HepG2 (cell line): ENCODE data around the gene PCIF1. TPM values are rescaled to one million over a fixed set of nuclear protein-coding genes. Genes with fewer than 3 reads are reported as not detected.

Experiments used
- ARID2 ChIP-seq: sonication (generic); formaldehyde crosslinking; IDR thresholded peaks from 2 replicates; pipeline ENCODE4 v1.8.1; 2022; ENCODE audit warnings: mild to moderate bottlenecking, missing genetic modification reagents, borderline replicate concordance
- BRD4 ChIP-seq: sonication (generic); formaldehyde crosslinking; IDR thresholded peaks from 2 replicates; pipeline ENCODE4 v1.4.0; 2020; ENCODE audit warnings: missing genetic modification reagents
- CERS6 ChIP-seq: sonication (generic); formaldehyde crosslinking; IDR thresholded peaks from 2 replicates; pipeline ENCODE4 v1.5.0; 2020; ENCODE audit warnings: missing genetic modification reagents
- CSRNP1 ChIP-seq: sonication (generic); formaldehyde crosslinking; IDR thresholded peaks from 2 replicates; pipeline ENCODE4 v1.8.1; 2023; ENCODE audit warnings: mild to moderate bottlenecking, missing genetic modification reagents
- ELF4 ChIP-seq: sonication (generic); formaldehyde crosslinking; IDR thresholded peaks from 2 replicates; pipeline ENCODE4 v1.5.0; 2020; ENCODE audit warnings: missing genetic modification reagents, mild to moderate bottlenecking, moderate library complexity, borderline replicate concordance
- FOXO4 ChIP-seq: sonication (generic); formaldehyde crosslinking; conservative IDR thresholded peaks from 2 replicates; pipeline ENCODE4 v1.8.1; 2023; ENCODE audit warnings: missing genetic modification reagents
- HNRNPUL1 ChIP-seq: fragments of 200-400 bp; formaldehyde crosslinking; IDR thresholded peaks from 2 replicates; pipeline ENCODE4 v1.6.1; 2017; ENCODE audit warnings: low read depth, mild to moderate bottlenecking, low read length, moderate library complexity
- KLF6 ChIP-seq: IDR thresholded peaks from 2 replicates; pipeline ENCODE4 v1.8.0; 2016; ENCODE audit warnings: missing biosample characterization, missing genetic modification reagents
- MEIS1 ChIP-seq: sonication (generic); formaldehyde crosslinking; IDR thresholded peaks from 2 replicates; pipeline ENCODE4 v1.9.0; 2021; ENCODE audit warnings: mild to moderate bottlenecking, missing genetic modification reagents, moderate library complexity, borderline replicate concordance
- MXI1 ChIP-seq: IDR thresholded peaks from 3 replicates; pipeline ENCODE4 v1.6.1; 2012; ENCODE audit warnings: low read depth, low read length, inconsistent platforms, borderline replicate concordance
- NFIC ChIP-seq: IDR thresholded peaks from 2 replicates; pipeline ENCODE4 v1.6.1; 2012; ENCODE audit warnings: mild to moderate bottlenecking, low read length, inconsistent platforms
- NPAS2 ChIP-seq: sonication (generic); formaldehyde crosslinking; IDR thresholded peaks from 2 replicates; pipeline ENCODE4 v1.8.0; 2022; ENCODE audit warnings: mild to moderate bottlenecking, missing genetic modification reagents, borderline replicate concordance
- RBM22 ChIP-seq: fragments of 200-400 bp; formaldehyde crosslinking; optimal IDR thresholded peaks from 2 replicates; pipeline ENCODE3; 2017; ENCODE audit warnings: mild to moderate bottlenecking, low read length, moderate library complexity
- SUZ12 ChIP-seq: fragments of 150-350 bp; IDR thresholded peaks from 2 replicates; pipeline ENCODE4 v1.6.1; 2014; ENCODE audit warnings: low read depth, low read length
- TBP ChIP-seq: sonication (generic); formaldehyde crosslinking; IDR thresholded peaks from 2 replicates; pipeline ENCODE4 v1.5.0; 2020; ENCODE audit warnings: missing genetic modification reagents
- TRAFD1 ChIP-seq: sonication (generic); formaldehyde crosslinking; IDR thresholded peaks from 2 replicates; pipeline ENCODE4 v1.5.1; 2020; ENCODE audit warnings: missing genetic modification reagents, mild to moderate bottlenecking, borderline replicate concordance
- WIZ ChIP-seq: sonication (generic); formaldehyde crosslinking; IDR thresholded peaks from 2 replicates; pipeline ENCODE4 v1.5.1; 2020; ENCODE audit warnings: mild to moderate bottlenecking, missing genetic modification reagents
- XRCC5 ChIP-seq: fragments of 200-400 bp; formaldehyde crosslinking; optimal IDR thresholded peaks from 2 replicates; pipeline ENCODE3; 2017; ENCODE audit warnings: mild to moderate bottlenecking, low read length
- ZNF30 ChIP-seq: sonication (generic); formaldehyde crosslinking; IDR thresholded peaks from 2 replicates; pipeline ENCODE4 v1.5.0; 2020; ENCODE audit warnings: mild to moderate bottlenecking, missing genetic modification reagents
- ZNF446 ChIP-seq: sonication (generic); formaldehyde crosslinking; IDR thresholded peaks from 2 replicates; pipeline ENCODE4 v1.5.0; 2020; ENCODE audit warnings: mild to moderate bottlenecking, missing genetic modification reagents
- ZNF512B ChIP-seq: sonication (generic); formaldehyde crosslinking; IDR thresholded peaks from 2 replicates; pipeline ENCODE4 v1.5.1; 2020; ENCODE audit warnings: missing genetic modification reagents, mild to moderate bottlenecking, borderline replicate concordance
- ZNF746 ChIP-seq: sonication (generic); formaldehyde crosslinking; IDR thresholded peaks from 2 replicates; pipeline ENCODE4 v1.8.0; 2022; ENCODE audit warnings: mild to moderate bottlenecking, missing genetic modification reagents
- ZNF839 ChIP-seq: sonication (generic); formaldehyde crosslinking; IDR thresholded peaks from 2 replicates; pipeline ENCODE4 v1.4.0; 2020; ENCODE audit warnings: missing genetic modification reagents, mild to moderate bottlenecking, borderline replicate concordance
- polyA plus RNA-seq, 8 experiments: library from polyadenylated mRNA; depleted of rRNA in 3 of 8; stranded (reverse) in 7 of 8; unstranded in 1 of 8; fragments of >200 nt; fragmentation: Illumina TruSeq in 4 of 8; extraction: Trizol in 4 of 8; gene quantifications; 2 replicates each; pipeline versions ENCODE4 v1.2.1 to v1.2.3, GENCODE V29; 2011 to 2016; ENCODE audit warnings: low read depth in 4 of 8, missing spikeins in 1 of 8, mixed read lengths in 1 of 8; ENCODE audit not compliant: insufficient read depth in 1 of 8
- total RNA-seq, 5 experiments: library from RNA; depleted of rRNA; stranded (reverse); fragments of >200 nt; fragmentation: Illumina TruSeq; extraction: Trizol; gene quantifications; 2 replicates each; pipeline ENCODE4 v1.2.3, GENCODE V29; 2016; ENCODE audit warnings: low read depth in 1 of 5

The PCIF1 gene
- total and polyA plus RNA-seq, 2 of the 13 experiments (the other 11 are each of a cell fraction or from before 2014, with no cell fraction given) = 20.9 to 24.4 TPM

- TF ChIP-seq ZNF512B = no peak
- TF ChIP-seq TRAFD1 (CRISPR knock-in tag) = 0 out of 2 replicates have a peak, but pooled peaks have one; percentile 45
- TF ChIP-seq CSRNP1 = no peak
- TF ChIP-seq BRD4 = no peak
- TF ChIP-seq CERS6 (CRISPR knock-in tag) = no peak
- TF ChIP-seq ZNF746 (CRISPR knock-in tag) = no peak
- TF ChIP-seq TBP = no peak
- no peak for TF ChIP-seq ZNF839 (CRISPR knock-in tag)
- 0 out of 2 replicates have a peak, but pooled peaks have one; percentile 17 for TF ChIP-seq KLF6
- TF ChIP-seq MXI1 = peak; percentile 33; the same call in 1 of the 3 replicates
- TF ChIP-seq ZNF446 (CRISPR knock-in tag) = no peak
- TF ChIP-seq ARID2 = no peak
- TF ChIP-seq HNRNPUL1 = no peak
- TF ChIP-seq NFIC = no peak
- 0 out of 2 replicates have a peak, but pooled peaks have one; percentile 93 for TF ChIP-seq FOXO4 (CRISPR knock-in tag)
- TF ChIP-seq XRCC5 = peak; percentile 37
- TF ChIP-seq ELF4 (CRISPR knock-in tag) = no peak
- no peak for TF ChIP-seq RBM22
- TF ChIP-seq ZNF30 = no peak
- TF ChIP-seq MEIS1 (CRISPR knock-in tag) = no peak
- no peak for TF ChIP-seq SUZ12
- TF ChIP-seq NPAS2 (CRISPR knock-in tag) = no peak
- no peak for TF ChIP-seq WIZ (CRISPR knock-in tag)
Observed at GRCh38 chr20:45909336-45909808, 25.1 kb upstream of the PCIF1 start (continued).
